Measurements from ENCODE around the gene RAB35.

GRCh38 chr12:120095736-120096135, 20.8 kb downstream of the RAB35 start:
- no peak for TF ChIP-seq POLR2A (IDR thresholded peaks at IDR 0.05)
- TF ChIP-seq, protein P1, sequence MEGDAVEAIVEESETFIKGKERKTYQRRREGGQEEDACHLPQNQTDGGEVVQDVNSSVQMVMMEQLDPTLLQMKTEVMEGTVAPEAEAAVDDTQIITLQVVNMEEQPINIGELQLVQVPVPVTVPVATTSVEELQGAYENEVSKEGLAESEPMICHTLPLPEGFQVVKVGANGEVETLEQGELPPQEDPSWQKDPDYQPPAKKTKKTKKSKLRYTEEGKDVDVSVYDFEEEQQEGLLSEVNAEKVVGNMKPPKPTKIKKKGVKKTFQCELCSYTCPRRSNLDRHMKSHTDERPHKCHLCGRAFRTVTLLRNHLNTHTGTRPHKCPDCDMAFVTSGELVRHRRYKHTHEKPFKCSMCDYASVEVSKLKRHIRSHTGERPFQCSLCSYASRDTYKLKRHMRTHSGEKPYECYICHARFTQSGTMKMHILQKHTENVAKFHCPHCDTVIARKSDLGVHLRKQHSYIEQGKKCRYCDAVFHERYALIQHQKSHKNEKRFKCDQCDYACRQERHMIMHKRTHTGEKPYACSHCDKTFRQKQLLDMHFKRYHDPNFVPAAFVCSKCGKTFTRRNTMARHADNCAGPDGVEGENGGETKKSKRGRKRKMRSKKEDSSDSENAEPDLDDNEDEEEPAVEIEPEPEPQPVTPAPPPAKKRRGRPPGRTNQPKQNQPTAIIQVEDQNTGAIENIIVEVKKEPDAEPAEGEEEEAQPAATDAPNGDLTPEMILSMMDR (IDR thresholded peaks at IDR 0.05) = no peak
